Heart left ventricle (tissue), 13 donors: ENCODE data around the gene SHE.

ENCODE experiments used
- CTCF ChIP-seq, 12 donors: fragments of 200-600 bp; sonication (generic) in 4 of 12; IDR thresholded peaks; one replicate each; pipeline versions ENCODE4 v1.5.0 to v1.8.0; 2018 to 2022; ENCODE audit warnings: antibody characterized with exemption in 12 of 12, mild to moderate bottlenecking in 5 of 12
- POLR2A ChIP-seq, 2 donors: fragments of 450-650 bp; IDR thresholded peaks; one replicate each; pipeline ENCODE4 v1.6.1; 2017; ENCODE audit warnings: antibody characterized with exemption in 2 of 2, mild to moderate bottlenecking in 2 of 2, moderate library complexity in 2 of 2
- donor health status: ischemic (EF 13 %, LVEDD 7.1; RV severe dilation, severe dysfunction).
- donor health status: DM: no; HTN: yes; CAD: no.
- donor health status: DM: no; HTN: no; CAD: no.
- donor health status: ischemic (EF 25% LVEDD 6.9; RV normal size, moderate dysfunction).
- donor health status: ischemic (EF 25% LVEDD 5.7; RV mildly dilated, moderate dysfunction).
- donor health status: ischemic (EF 35%, LVEDD 5.7; RV mildly dilated, moderate dysfunction).
- donor health status: nonischemic (EF 11% LVEDD 7.7; RV severe dilation, severe dysfunction).
- donor health status: DM: yes; HTN: yes; CAD: no.
- donor health status: PGD.
- donor health status: ischemic (EF 29% LVEDD 5.4; RV normal size, mild dysfunction).
- donor health status: nonischemic (EF 23%, LVEDD 6.1; RV moderate dilation, normal function).

- TF ChIP-seq POLR2A (IDR thresholded peaks at IDR 0.05) (no peak), CTCF (IDR thresholded peaks at IDR 0.05) (no peak)
Measured at GRCh38 chr1:154474802-154475201, 27.4 kb downstream of the SHE start.
